ENCODE data around the gene CCDC81.

The CCDC81 gene

DNA sequence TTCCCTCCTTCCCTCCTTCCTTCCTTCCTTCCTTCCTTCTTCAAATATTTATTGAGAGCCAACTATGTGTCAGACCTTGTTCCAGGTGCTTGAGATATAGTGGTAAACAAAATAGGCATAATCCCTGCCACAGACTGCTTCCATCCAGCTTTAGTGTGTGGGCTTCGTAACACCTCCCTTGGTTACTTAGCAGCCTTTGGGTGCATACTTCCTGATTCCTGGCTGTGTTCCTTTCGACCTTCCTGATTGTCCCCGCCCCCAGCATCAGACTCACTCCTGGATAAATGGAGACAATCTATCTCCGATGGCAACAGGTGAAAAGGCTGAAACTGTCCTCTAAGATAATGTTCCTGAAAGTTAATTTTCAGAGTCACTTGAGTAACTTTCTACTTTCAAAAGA is 13.5 kb downstream of the CCDC81 start:
- TF ChIP-seq TAF1 (IDR thresholded peaks at IDR 0.05; ENCODE audit: borderline replicate concordance, insufficient read depth, low read length) = no peak
- no peak for TF ChIP-seq FOXP2 (optimal IDR thresholded peaks at IDR 0.05; ENCODE audit: borderline replicate concordance, extremely low read depth, extremely low read length, insufficient read depth)
- no peak for TF ChIP-seq POLR2AphosphoS5 (IDR thresholded peaks at IDR 0.05; ENCODE audit: low read depth, low read length)

DNA sequence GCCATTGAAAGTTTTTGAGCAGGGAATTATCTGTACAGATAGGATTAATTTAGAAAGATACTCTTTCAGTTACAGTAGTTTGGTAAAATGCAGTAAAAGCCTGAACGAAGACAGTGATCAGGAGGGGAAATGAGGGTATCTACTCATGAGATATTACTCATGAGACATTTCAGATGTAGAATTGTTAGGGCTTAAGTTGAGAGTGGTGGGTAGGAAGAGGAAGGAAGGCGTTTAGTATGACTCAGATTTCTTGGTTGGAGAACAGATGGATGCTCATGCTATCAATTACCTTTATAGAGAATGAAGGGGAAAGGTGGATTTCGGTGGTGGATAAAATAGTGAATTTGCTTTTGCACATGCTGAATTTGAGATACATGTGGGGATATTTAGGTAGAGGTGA is 15.8 kb downstream of the CCDC81 start:
- TF ChIP-seq POLR2AphosphoS5 (IDR thresholded peaks at IDR 0.05; ENCODE audit: low read depth, low read length) = no peak
- TF ChIP-seq FOXP2 (optimal IDR thresholded peaks at IDR 0.05; ENCODE audit: borderline replicate concordance, extremely low read depth, extremely low read length, insufficient read depth) = no peak
- no peak for TF ChIP-seq SIN3A (IDR thresholded peaks at IDR 0.05; ENCODE audit: borderline replicate concordance, insufficient read depth, low read length)
- no peak for TF ChIP-seq TAF1 (IDR thresholded peaks at IDR 0.05; ENCODE audit: borderline replicate concordance, insufficient read depth, low read length)
- TF ChIP-seq, protein P1, sequence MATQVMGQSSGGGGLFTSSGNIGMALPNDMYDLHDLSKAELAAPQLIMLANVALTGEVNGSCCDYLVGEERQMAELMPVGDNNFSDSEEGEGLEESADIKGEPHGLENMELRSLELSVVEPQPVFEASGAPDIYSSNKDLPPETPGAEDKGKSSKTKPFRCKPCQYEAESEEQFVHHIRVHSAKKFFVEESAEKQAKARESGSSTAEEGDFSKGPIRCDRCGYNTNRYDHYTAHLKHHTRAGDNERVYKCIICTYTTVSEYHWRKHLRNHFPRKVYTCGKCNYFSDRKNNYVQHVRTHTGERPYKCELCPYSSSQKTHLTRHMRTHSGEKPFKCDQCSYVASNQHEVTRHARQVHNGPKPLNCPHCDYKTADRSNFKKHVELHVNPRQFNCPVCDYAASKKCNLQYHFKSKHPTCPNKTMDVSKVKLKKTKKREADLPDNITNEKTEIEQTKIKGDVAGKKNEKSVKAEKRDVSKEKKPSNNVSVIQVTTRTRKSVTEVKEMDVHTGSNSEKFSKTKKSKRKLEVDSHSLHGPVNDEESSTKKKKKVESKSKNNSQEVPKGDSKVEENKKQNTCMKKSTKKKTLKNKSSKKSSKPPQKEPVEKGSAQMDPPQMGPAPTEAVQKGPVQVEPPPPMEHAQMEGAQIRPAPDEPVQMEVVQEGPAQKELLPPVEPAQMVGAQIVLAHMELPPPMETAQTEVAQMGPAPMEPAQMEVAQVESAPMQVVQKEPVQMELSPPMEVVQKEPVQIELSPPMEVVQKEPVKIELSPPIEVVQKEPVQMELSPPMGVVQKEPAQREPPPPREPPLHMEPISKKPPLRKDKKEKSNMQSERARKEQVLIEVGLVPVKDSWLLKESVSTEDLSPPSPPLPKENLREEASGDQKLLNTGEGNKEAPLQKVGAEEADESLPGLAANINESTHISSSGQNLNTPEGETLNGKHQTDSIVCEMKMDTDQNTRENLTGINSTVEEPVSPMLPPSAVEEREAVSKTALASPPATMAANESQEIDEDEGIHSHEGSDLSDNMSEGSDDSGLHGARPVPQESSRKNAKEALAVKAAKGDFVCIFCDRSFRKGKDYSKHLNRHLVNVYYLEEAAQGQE (IDR thresholded peaks at IDR 0.05; ENCODE audit: insufficient read depth in 1 of 2, low read depth in 2 of 2, low read length in 2 of 2) = no peak

DNA sequence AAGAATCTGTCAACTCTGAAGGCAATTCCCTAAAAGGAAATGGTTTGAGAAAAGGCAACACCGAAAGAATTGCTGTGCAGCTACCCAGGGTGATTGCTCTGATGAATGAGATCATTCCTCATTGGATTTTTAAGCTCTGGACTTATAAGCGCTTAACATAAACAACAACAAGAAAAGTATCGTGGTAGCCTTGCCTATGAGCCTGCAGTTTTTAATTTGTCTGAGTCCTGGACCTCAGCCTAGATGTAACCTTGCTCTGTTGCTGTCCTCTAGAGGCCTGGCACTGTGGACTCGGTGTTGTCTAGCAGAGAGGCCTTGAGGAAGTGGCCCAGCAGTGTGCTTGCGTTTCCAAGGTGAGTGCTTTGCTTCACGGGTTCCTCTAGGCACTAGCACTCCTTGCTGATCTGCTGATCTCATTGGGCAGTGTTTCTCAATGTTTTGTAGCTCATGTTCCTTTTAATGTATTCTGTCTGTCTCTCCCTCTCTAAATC is 20.4 kb downstream of the CCDC81 start:
- no peak for TF ChIP-seq SIN3A (IDR thresholded peaks at IDR 0.05; ENCODE audit: borderline replicate concordance, insufficient read depth, low read length)
- TF ChIP-seq, protein P1 (IDR thresholded peaks at IDR 0.05; ENCODE audit: insufficient read depth in 1 of 2, low read depth in 2 of 2, low read length in 2 of 2) = no peak
- no peak for TF ChIP-seq POLR2AphosphoS5 (IDR thresholded peaks at IDR 0.05; ENCODE audit: low read depth, low read length)
- no peak for TF ChIP-seq FOXP2 (optimal IDR thresholded peaks at IDR 0.05; ENCODE audit: borderline replicate concordance, extremely low read depth, extremely low read length, insufficient read depth)
- TF ChIP-seq TAF1 (IDR thresholded peaks at IDR 0.05; ENCODE audit: borderline replicate concordance, insufficient read depth, low read length) = no peak

DNA sequence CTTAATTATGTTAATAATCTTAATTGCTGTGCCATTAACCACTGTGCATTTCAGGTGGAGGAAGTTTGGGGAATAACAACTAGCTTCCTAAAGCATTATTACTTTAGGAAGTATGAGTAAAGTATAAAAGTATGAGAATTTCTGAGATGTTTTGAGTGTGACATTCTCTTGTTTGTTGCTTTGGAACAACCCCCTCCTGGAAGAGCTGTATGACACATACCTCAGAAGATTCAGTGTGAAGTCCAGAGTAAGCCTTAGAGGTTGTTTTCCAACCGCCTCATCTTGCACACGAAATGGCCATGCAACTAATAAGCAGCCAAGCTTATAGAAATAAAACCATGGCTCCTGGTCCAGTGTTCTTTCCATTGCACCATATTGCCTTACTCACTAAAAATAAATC is 21.7 kb downstream of the CCDC81 start:
- no peak for TF ChIP-seq SIN3A (IDR thresholded peaks at IDR 0.05; ENCODE audit: borderline replicate concordance, insufficient read depth, low read length)
- TF ChIP-seq POLR2AphosphoS5 (IDR thresholded peaks at IDR 0.05; ENCODE audit: low read depth, low read length) = no peak
- TF ChIP-seq, protein P1 (IDR thresholded peaks at IDR 0.05; ENCODE audit: insufficient read depth in 1 of 2, low read depth in 2 of 2, low read length in 2 of 2) = no peak
- TF ChIP-seq FOXP2 (optimal IDR thresholded peaks at IDR 0.05; ENCODE audit: borderline replicate concordance, extremely low read depth, extremely low read length, insufficient read depth) = no peak
- no peak for TF ChIP-seq TAF1 (IDR thresholded peaks at IDR 0.05; ENCODE audit: borderline replicate concordance, insufficient read depth, low read length)

DNA sequence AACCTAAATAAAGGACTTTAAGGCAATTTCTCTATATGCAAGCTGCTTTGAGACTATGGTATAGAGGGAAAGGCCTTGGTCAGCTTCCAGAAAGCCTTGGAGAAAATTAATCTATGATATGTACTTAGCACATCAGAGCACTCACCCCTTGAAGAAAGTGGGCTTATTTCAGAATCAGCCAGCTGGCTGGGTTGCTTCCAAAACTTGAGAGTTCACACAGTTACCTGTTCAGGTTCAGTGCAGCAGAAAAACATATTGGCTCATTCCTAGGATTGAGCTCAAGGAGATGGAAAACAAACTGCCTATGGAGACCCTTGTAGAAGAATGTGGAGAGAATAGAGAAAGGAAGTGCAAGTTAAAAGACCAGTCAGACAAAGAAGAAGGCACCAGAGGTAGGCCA is 22.7 kb downstream of the CCDC81 start:
- TF ChIP-seq TAF1 (IDR thresholded peaks at IDR 0.05; ENCODE audit: borderline replicate concordance, insufficient read depth, low read length) = no peak
- no peak for TF ChIP-seq SIN3A (IDR thresholded peaks at IDR 0.05; ENCODE audit: borderline replicate concordance, insufficient read depth, low read length)
- TF ChIP-seq POLR2AphosphoS5 (IDR thresholded peaks at IDR 0.05; ENCODE audit: low read depth, low read length) = no peak
- TF ChIP-seq, protein P1 (IDR thresholded peaks at IDR 0.05; ENCODE audit: insufficient read depth in 1 of 2, low read depth in 2 of 2, low read length in 2 of 2) = no peak
- no peak for TF ChIP-seq FOXP2 (optimal IDR thresholded peaks at IDR 0.05; ENCODE audit: borderline replicate concordance, extremely low read depth, extremely low read length, insufficient read depth)
